MV-4-11 (cell line): ENCODE measurements around the gene RGS4.

ENCODE experiments used
- DNase-seq: peaks from one replicate; lab custom pipeline; 2025; lab: John Stamatoyannopoulos, UW

The RGS4 gene

GRCh38 chr1:163069142-163069541 is at the start of gene RGS4:
TSS of gene RGS4 (plus strand) at chr1:163069361. CDS start at chr1:163069485, 124 bp downstream.
- no peak for DNase-seq

DNA sequence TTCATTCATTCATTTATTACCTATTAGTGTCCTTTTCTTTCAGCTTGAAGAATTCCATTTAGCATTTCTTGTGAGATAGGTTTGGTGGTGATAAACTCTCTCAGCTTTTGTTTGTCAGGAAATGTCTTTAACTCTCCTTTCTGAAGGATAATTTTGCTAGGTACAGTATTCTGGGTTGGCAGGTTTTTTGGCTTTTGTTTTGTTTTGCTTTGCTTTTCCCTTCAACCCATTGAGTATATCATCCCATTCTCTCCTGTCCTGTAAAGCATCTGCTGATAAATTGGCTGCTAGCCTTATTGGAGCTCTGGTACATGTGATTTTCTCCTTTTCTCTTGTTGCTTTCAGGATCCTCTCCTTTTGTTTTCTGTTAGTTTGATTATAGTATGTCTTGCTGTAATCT is 47.0 kb upstream of the RGS4 start:
- DNase-seq, result no peak

GRCh38 chr1:163027610-163028009 is 41.6 kb upstream of the RGS4 start:
- no peak for DNase-seq

GRCh38 chr1:163029901-163030300 is 39.3 kb upstream of the RGS4 start:
- no peak for DNase-seq

DNA sequence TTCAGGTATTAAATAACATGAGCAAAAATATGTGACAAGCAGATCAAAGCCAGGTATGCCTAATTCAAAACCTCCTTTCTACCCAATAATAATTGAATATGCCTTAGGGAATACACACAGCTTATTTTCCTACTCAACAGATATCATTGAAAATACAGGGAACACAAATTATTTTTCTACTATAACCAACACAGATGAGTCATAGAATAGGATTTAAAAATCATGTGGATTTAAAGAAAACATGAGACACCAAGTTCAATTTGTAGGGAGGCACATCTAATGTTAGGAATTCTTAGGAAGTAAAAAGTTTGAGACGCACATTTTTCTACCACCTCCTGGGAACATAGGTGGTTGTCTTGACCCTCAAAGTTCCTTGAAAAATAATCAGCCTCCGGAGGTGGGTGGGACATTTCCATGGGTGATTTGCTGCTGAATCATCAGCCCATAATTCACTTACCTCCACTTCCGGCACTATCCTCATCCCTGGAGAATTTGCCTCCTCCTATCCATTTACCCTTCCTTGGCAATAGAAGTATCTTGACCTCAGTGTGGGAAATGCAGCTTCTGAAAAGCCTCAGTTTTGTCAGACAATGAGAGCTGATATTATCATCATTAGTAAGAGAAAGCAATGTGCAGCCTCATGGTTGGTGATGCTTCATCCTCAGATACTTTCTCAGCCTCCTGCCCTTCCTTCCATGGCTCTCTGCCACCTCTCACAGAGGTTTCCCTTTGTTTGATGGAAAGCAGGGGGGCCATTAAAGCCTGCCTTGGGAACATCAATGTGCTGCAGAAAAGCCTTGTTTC is 33.5 kb upstream of the RGS4 start:
- no peak for DNase-seq

DNA sequence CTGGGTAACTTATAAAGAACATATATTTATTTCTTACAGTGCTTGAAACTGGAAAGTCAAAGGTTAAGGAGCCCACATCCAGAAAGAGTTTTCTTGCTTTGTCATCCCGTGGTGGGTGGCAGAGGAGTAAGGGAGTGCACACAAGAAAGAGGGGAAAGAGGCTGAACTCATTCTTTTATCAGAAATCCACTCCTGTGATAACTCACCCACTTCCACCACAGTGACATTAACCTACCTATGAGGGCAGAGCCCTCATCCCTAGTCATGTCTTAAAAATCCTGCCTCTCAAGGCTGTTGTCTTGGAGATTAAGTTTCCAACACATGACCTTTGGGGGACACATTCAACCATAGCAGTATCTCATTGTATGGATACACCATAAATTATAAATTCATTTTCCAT is 32.5 kb upstream of the RGS4 start:
- DNase-seq, result no peak

DNA sequence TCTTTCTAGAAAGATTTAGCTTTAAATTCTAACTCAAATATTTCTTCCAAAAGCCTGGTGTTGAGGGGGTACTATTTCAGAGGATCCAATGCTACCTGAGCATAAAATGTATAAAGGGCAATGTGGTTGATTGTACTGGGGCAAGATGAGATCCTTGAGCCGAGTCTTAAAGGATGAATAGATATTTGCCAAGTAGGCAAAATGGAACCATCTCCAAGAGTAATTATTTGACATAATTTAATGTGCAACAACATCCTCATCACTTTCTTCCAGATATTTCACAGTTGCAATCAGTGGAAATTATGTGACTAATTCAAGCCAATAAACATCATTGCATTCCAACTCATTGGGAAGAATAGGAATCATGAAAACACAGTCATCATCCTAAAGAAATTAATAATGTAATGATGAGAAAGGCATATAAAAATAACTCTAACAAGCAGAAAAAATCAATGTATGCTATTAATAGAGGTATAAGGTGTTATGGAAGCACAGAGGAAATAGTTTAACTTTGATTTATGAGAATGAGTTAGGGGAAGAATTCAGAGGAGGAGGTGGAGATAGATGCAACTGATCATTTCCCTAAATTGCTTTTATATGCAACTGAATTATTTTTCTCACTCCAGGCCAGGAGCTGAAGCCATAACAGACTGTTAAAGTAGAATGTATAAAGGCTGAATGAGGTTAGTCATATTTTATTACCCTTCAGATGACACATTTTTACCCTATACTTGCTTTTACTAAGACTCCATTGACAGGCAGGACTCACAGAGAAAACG is 30.0 kb upstream of the RGS4 start:
- no peak for DNase-seq

DNA sequence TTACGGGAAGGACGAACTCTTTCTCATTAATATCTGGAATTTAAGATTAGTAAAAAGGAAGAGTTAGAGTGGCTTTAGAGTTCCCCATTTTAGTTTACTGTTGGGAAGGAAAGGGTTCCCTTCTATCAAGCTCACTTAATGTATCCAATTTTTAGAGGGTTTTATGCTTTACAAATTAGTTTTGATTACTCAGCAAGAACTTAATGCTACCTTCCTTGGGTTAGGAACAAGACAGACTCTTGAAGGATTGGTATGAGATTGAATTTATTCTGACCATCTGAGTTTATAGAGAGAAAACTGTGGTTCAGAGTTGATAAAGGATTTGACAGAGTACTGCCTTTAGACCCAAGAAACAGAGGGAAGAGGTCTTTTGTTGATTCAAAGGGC is 29.5 kb upstream of the RGS4 start:
- no peak for DNase-seq

- no peak for DNase-seq
These were observed 23.1 kb upstream of the RGS4 start for GRCh38 chr1:163046071-163046470.

GRCh38 chr1:163047951-163048659 is 21.1 kb upstream of the RGS4 start:
- DNase-seq, result no peak

GRCh38 chr1:163048869-163049268 is 20.3 kb upstream of the RGS4 start:
- no peak for DNase-seq

GRCh38 chr1:163049296-163049695 is 19.9 kb upstream of the RGS4 start:
- no peak for DNase-seq

DNA sequence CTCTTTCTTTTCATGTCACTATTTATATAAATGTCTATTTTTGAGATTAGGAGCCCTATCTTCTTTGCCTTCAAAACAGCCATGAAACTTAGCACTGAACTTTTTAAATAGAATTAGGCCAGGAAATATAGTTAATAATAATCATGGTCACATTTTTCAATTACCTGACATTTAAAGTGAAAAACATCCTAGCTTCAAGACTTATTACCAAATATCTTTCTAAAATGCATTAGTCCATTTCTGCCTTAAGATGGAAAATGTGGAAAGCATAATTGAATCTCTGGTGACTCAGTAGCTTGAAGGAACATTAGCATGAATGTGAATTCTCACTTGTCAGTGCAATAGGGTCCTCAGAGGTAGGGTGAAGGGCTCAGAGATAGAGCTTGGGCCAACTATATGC is 18.7 kb upstream of the RGS4 start:
- DNase-seq, result no peak

DNA sequence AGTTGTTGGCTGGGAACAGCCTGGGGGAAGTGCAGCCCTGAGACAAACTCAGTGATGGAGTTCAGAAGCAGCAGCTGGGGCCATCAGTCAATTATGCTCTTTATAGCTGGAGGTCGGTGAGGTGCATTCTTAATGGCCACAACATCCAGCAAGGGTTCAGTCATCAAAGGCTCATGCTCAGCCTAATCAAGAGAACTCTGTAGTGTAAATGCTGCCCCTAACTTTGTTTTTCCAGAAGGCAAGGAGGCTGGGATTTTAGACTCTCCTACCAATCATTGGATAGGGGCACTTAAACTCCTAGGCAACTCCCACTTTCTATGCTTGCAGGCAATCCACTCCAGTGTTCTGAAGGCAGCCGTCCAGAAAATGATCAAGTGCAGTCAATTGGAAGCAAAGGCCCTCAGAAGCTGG is 15.0 kb upstream of the RGS4 start:
- DNase-seq, result no peak

DNA sequence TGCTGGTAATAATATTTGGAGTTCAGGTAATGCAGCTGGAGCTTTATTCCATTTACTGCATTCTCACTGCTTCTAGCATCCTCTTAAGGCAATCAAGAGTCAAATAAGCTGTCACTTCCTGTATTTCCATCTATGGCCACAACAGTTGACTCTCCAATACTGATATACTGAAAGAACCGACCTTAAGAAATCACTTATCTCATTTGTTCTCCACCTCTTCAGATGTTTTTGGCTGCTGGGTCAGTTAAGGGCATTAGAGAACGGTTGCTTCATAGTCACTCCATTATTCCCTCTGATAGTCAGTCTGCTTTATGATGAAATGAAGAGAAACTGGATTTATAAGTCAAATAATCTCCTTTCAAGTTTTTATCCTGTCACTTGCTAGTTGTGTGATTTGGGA is 14.2 kb upstream of the RGS4 start:
- DNase-seq, result no peak

- no peak for DNase-seq
These were observed 13.6 kb upstream of the RGS4 start for GRCh38 chr1:163055531-163055930.

DNA sequence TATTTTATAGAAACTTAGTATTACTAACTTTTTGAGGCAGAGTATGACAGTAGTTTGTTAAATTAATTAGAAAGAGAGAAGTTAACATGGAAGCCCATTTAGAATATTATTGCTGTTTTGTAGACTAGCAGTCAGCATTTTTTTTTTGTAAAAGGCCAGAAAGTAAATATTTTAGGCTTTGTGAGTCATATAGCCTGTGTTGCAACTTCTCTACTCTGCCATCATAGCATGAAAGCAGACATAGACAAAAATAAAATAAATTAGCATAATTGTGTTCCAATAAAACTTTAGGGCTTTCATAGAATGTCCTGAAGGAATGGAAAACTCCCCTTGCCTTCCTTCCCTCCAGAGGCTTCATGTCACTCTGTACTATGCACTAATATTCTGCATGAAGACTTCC is 12.3 kb upstream of the RGS4 start:
- no peak for DNase-seq

- no peak for DNase-seq
These were observed 8.7 kb upstream of the RGS4 start for GRCh38 chr1:163060343-163061007.

- no peak for DNase-seq
These were observed 6.0 kb upstream of the RGS4 start for GRCh38 chr1:163063143-163063542.

DNA sequence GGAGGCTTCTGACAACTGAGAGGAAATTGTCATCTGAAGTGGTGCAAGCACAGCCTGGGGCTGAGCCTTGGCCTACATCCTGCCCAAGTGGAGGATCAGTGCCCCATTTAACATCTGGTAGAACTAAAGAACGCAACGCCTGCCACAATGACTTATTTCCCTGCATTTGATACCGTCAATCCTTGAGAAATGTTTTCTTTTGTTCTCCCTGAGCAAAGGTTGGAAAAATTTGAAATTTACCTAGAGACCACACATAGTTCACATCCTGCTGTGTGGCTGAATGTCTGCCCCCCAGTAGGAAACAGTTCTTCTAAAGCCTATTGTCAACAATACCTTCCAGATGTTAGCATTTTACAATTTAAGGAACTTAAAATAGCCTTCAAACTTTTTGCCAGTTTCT is 5.6 kb upstream of the RGS4 start:
- DNase-seq, result no peak

DNA sequence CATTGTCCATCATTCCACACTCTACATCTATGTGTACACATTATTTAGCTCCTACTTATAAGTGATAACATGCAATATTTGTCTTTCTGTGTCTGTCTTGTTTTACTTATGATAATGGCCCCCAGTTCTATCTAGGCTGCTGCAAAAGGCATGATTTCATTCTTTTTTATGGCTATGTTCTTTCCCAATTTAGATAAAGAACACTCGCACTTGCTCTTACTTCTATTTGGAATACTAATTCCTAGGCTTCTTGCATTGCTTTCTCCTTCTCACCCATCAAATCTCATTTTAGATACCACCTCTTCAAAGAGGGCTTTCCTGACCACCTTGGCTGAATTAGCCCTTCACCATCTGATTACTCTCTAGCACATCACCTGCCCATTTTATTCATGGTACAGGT is 3.0 kb upstream of the RGS4 start:
- DNase-seq, result no peak

DNA sequence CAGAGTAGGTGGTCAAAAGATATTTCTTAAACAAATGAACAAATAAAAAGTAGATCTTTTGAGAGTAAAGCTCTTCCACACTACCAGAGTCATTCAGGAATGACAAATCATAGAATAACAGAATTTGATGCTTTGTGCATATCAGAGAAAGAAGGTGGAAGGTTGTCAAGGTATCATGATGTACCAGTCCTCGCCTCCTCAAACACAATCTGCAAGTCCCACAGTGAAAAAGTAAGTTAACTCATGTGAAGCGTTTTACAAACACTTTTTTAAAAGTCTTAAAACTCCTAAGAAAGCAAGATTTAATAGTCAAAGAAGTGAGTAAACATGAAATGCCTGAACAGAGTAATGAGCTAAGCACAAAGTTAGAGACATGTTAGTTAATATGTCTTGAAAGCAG is 2.5 kb upstream of the RGS4 start:
- no peak for DNase-seq
